Measurements from ENCODE around the gene RNF157. TPM values are rescaled to one million over a fixed set of nuclear protein-coding genes. Genes with fewer than 3 reads are reported as not detected.

The RNF157 gene
- total and polyA plus RNA-seq, 2 of the 13 experiments (the other 11 are each of a cell fraction or from before 2014, with no cell fraction given) = 0.44 to 1.5 TPM

GRCh38 chr17:76138234-76138895 lies 101.9 kb downstream of the RNF157 start (continued):
- TF ChIP-seq ZNF362 (CRISPR knock-in tag; IDR thresholded peaks at IDR 0.05; ENCODE audit: borderline replicate concordance) = 0 out of 2 replicates have a peak, but pooled peaks have one; percentile 26
- TF ChIP-seq ZNF367 (CRISPR knock-in tag; IDR thresholded peaks at IDR 0.05; ENCODE audit: borderline replicate concordance) = no peak
- TF ChIP-seq RFX3 (CRISPR knock-in tag; IDR thresholded peaks at IDR 0.05) = 0 out of 2 replicates have a peak, but pooled peaks have one; percentile 15
- TF ChIP-seq MYPOP (CRISPR knock-in tag; IDR thresholded peaks at IDR 0.05) = peak; percentile 92
- TF ChIP-seq ZNF326 (CRISPR knock-in tag; IDR thresholded peaks at IDR 0.05; ENCODE audit: borderline replicate concordance) = no peak
- no peak for TF ChIP-seq RBM22 (optimal IDR thresholded peaks at IDR 0.05; ENCODE audit: low read length)
- TF ChIP-seq ZFP37 (CRISPR knock-in tag; IDR thresholded peaks at IDR 0.05; ENCODE audit: borderline replicate concordance) = no peak
- TF ChIP-seq ZNF318 (CRISPR knock-in tag; IDR thresholded peaks at IDR 0.05) = peak; percentile 53; the same call in 1 of the 2 replicates
- no peak for TF ChIP-seq MAFF (IDR thresholded peaks at IDR 0.05; ENCODE audit: low read depth, low read length)
- no peak; the same call in 1 of the 2 replicates for TF ChIP-seq ZBTB38 (CRISPR knock-in tag; IDR thresholded peaks at IDR 0.05)
- TF ChIP-seq PREB (CRISPR knock-in tag; IDR thresholded peaks at IDR 0.05) = no peak
- peak; percentile 82 for TF ChIP-seq CCAR2 (optimal IDR thresholded peaks at IDR 0.05; ENCODE audit: low read depth, low read length)
- no peak for TF ChIP-seq SNAI1 (CRISPR knock-in tag; IDR thresholded peaks at IDR 0.05; ENCODE audit: borderline replicate concordance)
- no peak for TF ChIP-seq TERF1 (CRISPR knock-in tag; IDR thresholded peaks at IDR 0.05)
- TF ChIP-seq CHCHD3 (CRISPR knock-in tag; IDR thresholded peaks at IDR 0.05) = no peak
